GM23338 (cell line): ENCODE results near the gene FNDC3B. TPM values are rescaled to one million over a fixed set of nuclear protein-coding genes. Genes with fewer than 3 reads are reported as not detected.

Experiments
- ATAC-seq: fragments of 200-7000 bp; cut with Tn5 transposase; 3 replicates; pipeline ENCODE4 v1.9.1; 2020
- DNase-seq: peaks from one replicate; pipeline ENCODE4 v3.0.0-alpha.2; 2015; ENCODE audit warnings: low spot score
- H2AFZ ChIP-seq: fragments of 200-600 bp; sonication (generic); 2 replicates; pipeline ENCODE4 v1.8.0; 2016; ENCODE audit warnings: antibody characterized with exemption, mild to moderate bottlenecking, moderate library complexity
- H3F3A ChIP-seq: fragments of 200-600 bp; sonication (generic); replicated peaks from 2 replicates; pipeline ENCODE4 v1.8.0; 2017; ENCODE audit warnings: antibody characterized with exemption, mixed run types, low read depth
- H3K27ac ChIP-seq: fragments of 200-600 bp; sonication (generic); 2 replicates; pipeline ENCODE4 v1.6.1; 2016; ENCODE audit warnings: low read depth
- H3K27me3 ChIP-seq: fragments of 200-600 bp; sonication (generic); 2 replicates; pipeline ENCODE4 v1.8.0; 2016; ENCODE audit warnings: mild to moderate bottlenecking, mixed run types, moderate library complexity; ENCODE audit not compliant: insufficient read depth
- H3K36me3 ChIP-seq: fragments of 200-600 bp; sonication (generic); 2 replicates; pipeline ENCODE4 v1.8.0; 2016; ENCODE audit warnings: mild to moderate bottlenecking; ENCODE audit not compliant: insufficient read depth
- H3K4me1 ChIP-seq: fragments of 200-600 bp; sonication (generic); 2 replicates; pipeline ENCODE4 v1.8.0; 2016; ENCODE audit warnings: mild to moderate bottlenecking, moderate library complexity; ENCODE audit not compliant: insufficient read depth
- H3K4me2 ChIP-seq: fragments of 200-600 bp; sonication (generic); 2 replicates; pipeline ENCODE4 v1.7.1; 2017; ENCODE audit warnings: mixed run types
- H3K4me3 ChIP-seq: fragments of 200-600 bp; sonication (generic); 2 replicates; pipeline ENCODE4 v1.6.1; 2016; ENCODE audit warnings: mixed run types
- H3K79me2 ChIP-seq: fragments of 200-600 bp; sonication (generic); replicated peaks from 2 replicates; pipeline ENCODE4 v1.8.0; 2017; ENCODE audit warnings: mild to moderate bottlenecking; ENCODE audit not compliant: insufficient read depth
- H3K9me2 ChIP-seq: fragments of 200-600 bp; sonication (generic); 2 replicates; pipeline ENCODE4 v1.8.0; 2017; ENCODE audit not compliant: insufficient read depth
- H4K20me1 ChIP-seq: fragments of 200-600 bp; sonication (generic); replicated peaks from 2 replicates; pipeline ENCODE4 v1.8.0; 2017; ENCODE audit warnings: mild to moderate bottlenecking; ENCODE audit not compliant: insufficient read depth
- H3K27ac Mint-ChIP-seq: 2 replicates; pipeline ENCODE4 v1.8.0; 2020; ENCODE audit warnings: inconsistent platforms, mild to moderate bottlenecking, moderate library complexity, mixed read lengths
- H3K27me3 Mint-ChIP-seq: 3 replicates; pipeline ENCODE4 v1.8.0; 2022; ENCODE audit warnings: low read depth, mild to moderate bottlenecking, moderate library complexity, mixed read lengths, inconsistent platforms; ENCODE audit not compliant: insufficient read depth, poor library complexity
- H3K36me3 Mint-ChIP-seq: 3 replicates; pipeline ENCODE4 v1.8.0; 2021; ENCODE audit warnings: low read depth, mild to moderate bottlenecking, inconsistent platforms, moderate library complexity, mixed read lengths
- H3K4me1 Mint-ChIP-seq: 3 replicates; pipeline ENCODE4 v1.8.0; 2020; ENCODE audit warnings: mild to moderate bottlenecking, inconsistent platforms, mixed read lengths
- H3K4me3 Mint-ChIP-seq: 3 replicates; pipeline ENCODE4 v1.8.0; 2021; ENCODE audit warnings: moderate library complexity, mild to moderate bottlenecking, inconsistent platforms, mixed read lengths
- H3K9me3 Mint-ChIP-seq: 3 replicates; pipeline ENCODE4 v1.8.0; 2020; ENCODE audit warnings: moderate library complexity, mild to moderate bottlenecking, inconsistent platforms, mixed read lengths
- CREB1 ChIP-seq: fragments of 250-450 bp; sonication (Bioruptor Pico); IDR thresholded peaks from 2 replicates; pipeline ENCODE4 v1.5.0; 2020; ENCODE audit warnings: low read depth, mild to moderate bottlenecking, moderate library complexity
- CTCF ChIP-seq, 2 experiments: fragments of 200-600 bp in 1 of 2; sonication (generic) in 1 of 2; conservative IDR thresholded peaks; 2 replicates each; pipeline versions ENCODE4 v1.5.1 to v1.6.1; 2016 to 2017; ENCODE audit warnings: antibody characterized with exemption in 2 of 2, low read depth in 2 of 2, mild to moderate bottlenecking in 2 of 2, moderate library complexity in 1 of 2
- EZH2 ChIP-seq: fragments of 200-600 bp; sonication (generic); IDR thresholded peaks from one replicate; pipeline ENCODE4 v1.8.0; 2017; ENCODE audit warnings: antibody characterized with exemption, mild to moderate bottlenecking, low read depth; ENCODE audit not compliant: unreplicated experiment
- EZH2phosphoT487 ChIP-seq: fragments of 200-600 bp; sonication (generic); IDR thresholded peaks from one replicate; pipeline ENCODE4 v1.8.1; 2018; ENCODE audit warnings: antibody characterized with exemption; ENCODE audit not compliant: unreplicated experiment
- JUNB ChIP-seq: IDR thresholded peaks from one replicate; pipeline ENCODE4 v1.6.1; 2016; ENCODE audit warnings: antibody characterized with exemption; ENCODE audit not compliant: unreplicated experiment
- NANOG ChIP-seq: IDR thresholded peaks from 2 replicates; pipeline ENCODE4 v1.6.1; 2016; ENCODE audit warnings: antibody characterized with exemption, borderline replicate concordance
- POLR2AphosphoS5 ChIP-seq: IDR thresholded peaks from 2 replicates; pipeline ENCODE4 v1.6.1; 2016; ENCODE audit warnings: antibody characterized with exemption, low read depth
- REST ChIP-seq: IDR thresholded peaks from one replicate; pipeline ENCODE4 v1.6.1; 2018; ENCODE audit warnings: antibody characterized with exemption; ENCODE audit not compliant: unreplicated experiment
- ZNF114 ChIP-seq: fragments of 250-450 bp; sonication (Bioruptor Pico); IDR thresholded peaks from 2 replicates; pipeline ENCODE4 v1.5.0; 2020; ENCODE audit warnings: mild to moderate bottlenecking, moderate library complexity
- ZNF331 ChIP-seq: fragments of 250-450 bp; sonication (Bioruptor Pico); IDR thresholded peaks from 2 replicates; pipeline ENCODE4 v1.5.0; 2020; ENCODE audit warnings: low read depth, mild to moderate bottlenecking, moderate library complexity
- ZNF462 ChIP-seq: fragments of 250-450 bp; sonication (Bioruptor Pico); IDR thresholded peaks from 2 replicates; pipeline ENCODE4 v1.5.0; 2020; ENCODE audit warnings: mild to moderate bottlenecking, moderate library complexity
- polyA plus RNA-seq: library from polyadenylated mRNA; unstranded; fragments of >200 nt; fragmentation: Nextera tagmentation; extraction: Ambion mirVana; gene quantifications from 2 replicates; pipeline ENCODE4 v1.2.1, GENCODE V29; 2016
- total RNA-seq: library from RNA; depleted of rRNA; stranded (reverse); fragments of >200 nt; shearing (Covaris generic); gene quantifications from 2 replicates; pipeline ENCODE4 v1.2.3, GENCODE V29; 2014

Gene FNDC3B
- total and polyA plus RNA-seq, 2 experiments from 2014 or later: 19.1 to 55.4 TPM

GRCh38 chr3:172018364-172018763 lies 21.0 kb upstream of the FNDC3B start:
- H3K9me2 ChIP-seq: peaks cover 7% of the 10 kb centered on the region; the same call in 1 of the 2 replicates
- H3K4me2 ChIP-seq: no peak overlapping the region
- Mint-ChIP-seq H3K36me3 (no peaks in the 10 kb centered on the region), H3K4me1 (no peaks in the 10 kb centered on the region), H3K27ac (no peak overlapping the region), H3K9me3 (no peaks in the 10 kb centered on the region), H3K4me3 (no peak overlapping the region), H3K27me3 (no peaks in the 10 kb centered on the region)
- no peak for ATAC-seq
- H2AFZ ChIP-seq: no peak overlapping the region
- no peaks in the 10 kb centered on the region for H3K36me3 ChIP-seq
- TF ChIP-seq EZH2 (no peak), ZNF114 (CRISPR knock-in tag) (no peak), REST (no peak), ZNF331 (CRISPR knock-in tag) (no peak), NANOG (no peak), JUNB (no peak), POLR2AphosphoS5 (no peak)
- DNase-seq: no peak
- H3K79me2 ChIP-seq: no peaks in the 10 kb centered on the region
- H4K20me1 ChIP-seq: no peaks in the 10 kb centered on the region
- no peaks in the 10 kb centered on the region for H3F3A ChIP-seq
- H3K4me1 ChIP-seq: no peaks in the 10 kb centered on the region
- H3K27ac ChIP-seq: no peak overlapping the region
- no peak overlapping the region for H3K4me3 ChIP-seq
- no peaks in the 10 kb centered on the region for H3K27me3 ChIP-seq

GRCh38 chr3:172020763-172021162 lies 18.6 kb upstream of the FNDC3B start:
- Histone ChIP-seq H3K79me2 (no peaks in the 10 kb centered on the region), H3K36me3 (no peaks in the 10 kb centered on the region), H3K27ac (no peak overlapping the region), H3K9me2 (peaks cover 7% of the 10 kb centered on the region; the same call in 1 of the 2 replicates), H3K27me3 (no peaks in the 10 kb centered on the region), H4K20me1 (no peaks in the 10 kb centered on the region), H3K4me2 (no peak overlapping the region), H2AFZ (peak overlapping the region; percentile 12; the same call in 1 of the 2 replicates), H3K4me3 (no peak overlapping the region), H3K4me1 (no peaks in the 10 kb centered on the region), H3F3A (no peaks in the 10 kb centered on the region)
- Mint-ChIP-seq H3K27ac (no peak overlapping the region), H3K36me3 (no peaks in the 10 kb centered on the region), H3K27me3 (no peaks in the 10 kb centered on the region), H3K4me1 (no peaks in the 10 kb centered on the region), H3K9me3 (no peaks in the 10 kb centered on the region), H3K4me3 (no peak overlapping the region)
- ATAC-seq (no peak), DNase-seq (no peak)
- TF ChIP-seq ZNF462 (CRISPR knock-in tag) (no peak), EZH2phosphoT487 (no peak), CTCF (conservative IDR thresholded peaks at IDR 0.05; ENCODE audit: low read depth in 2 of 2) (no peak), CREB1 (CRISPR knock-in tag) (no peak)
